Mucosa of stomach (tissue), 1 donor: ENCODE data around the gene REM2.

Source experiments
- H3K27me3 ChIP-seq: one replicate; pipeline ENCODE4 v1.7.0; 2013; ENCODE audit warnings: mild to moderate bottlenecking, low read length; ENCODE audit not compliant: control insufficient read depth, insufficient read depth
- H3K36me3 ChIP-seq: one replicate; pipeline ENCODE4 v1.7.0; 2013; ENCODE audit warnings: low read length; ENCODE audit not compliant: control insufficient read depth, insufficient read depth
- H3K4me1 ChIP-seq: one replicate; pipeline ENCODE4 v1.7.0; 2013; ENCODE audit warnings: mild to moderate bottlenecking, low read length; ENCODE audit not compliant: control insufficient read depth, insufficient read depth
- H3K4me3 ChIP-seq: one replicate; pipeline ENCODE4 v1.7.0; 2013; ENCODE audit warnings: low read length
- H3K9ac ChIP-seq: one replicate; pipeline ENCODE4 v1.7.0; 2013; ENCODE audit warnings: mild to moderate bottlenecking, low read length, moderate library complexity
- H3K9me3 ChIP-seq: one replicate; pipeline ENCODE4 v1.7.0; 2013; ENCODE audit warnings: mild to moderate bottlenecking, low read length, moderate library complexity; ENCODE audit not compliant: control insufficient read depth
- donor health status: Pancreatic carcinoma.

Gene REM2

DNA sequence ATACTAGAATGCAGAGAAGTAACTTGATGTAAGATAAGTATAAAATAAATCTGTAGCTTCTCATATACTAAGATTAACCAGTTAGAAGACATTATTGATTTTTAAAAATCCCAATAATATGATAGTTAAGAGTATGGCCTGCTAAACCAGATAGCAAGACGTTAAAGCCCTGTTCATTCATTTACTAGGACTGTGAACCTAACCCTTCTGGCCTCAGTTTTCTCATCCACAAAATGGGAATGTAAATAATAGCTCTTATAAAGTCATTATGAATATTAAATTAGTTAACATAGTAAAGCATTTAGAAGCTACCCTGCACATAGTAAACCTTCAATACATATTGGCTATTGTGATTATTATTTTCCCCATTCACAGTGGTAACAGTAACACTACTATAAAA, 52.1 kb downstream of the REM2 start:
- no peak overlapping the region for H3K4me3 ChIP-seq
- H3K9ac ChIP-seq: no peak overlapping the region
- no peaks in the 10 kb centered on the region for H3K4me1 ChIP-seq
- no peaks in the 10 kb centered on the region for H3K27me3 ChIP-seq
- H3K36me3 ChIP-seq: no peaks in the 10 kb centered on the region
- H3K9me3 ChIP-seq: no peaks in the 10 kb centered on the region
